SK-N-MC (cell line): ENCODE measurements around the gene MAN1B1.

ENCODE experiments used
- DNase-seq: peaks from one replicate; pipeline ENCODE4 v3.0.0-alpha.2; 2011; ENCODE audit warnings: low read depth, low spot score
- H3K27ac ChIP-seq: fragments of 200-600 bp; sonication (generic); 2 replicates; pipeline ENCODE4 v1.5.1; 2016; ENCODE audit warnings: mixed run types
- H3K36me3 ChIP-seq: fragments of 200-600 bp; sonication (generic); 2 replicates; pipeline ENCODE4 v1.6.1; 2017; ENCODE audit warnings: antibody characterized with exemption, low read length, mixed read lengths; ENCODE audit not compliant: insufficient read depth
- H3K4me3 ChIP-seq: fragments of 200-600 bp; sonication (generic); 2 replicates; pipeline ENCODE4 v1.5.1; 2016
- H3K9ac ChIP-seq: fragments of 200-600 bp; sonication (generic); 2 replicates; pipeline ENCODE4 v1.8.0; 2017; ENCODE audit warnings: mixed run types, mixed read lengths; ENCODE audit not compliant: insufficient read length
- H3K9me3 ChIP-seq: fragments of 200-600 bp; sonication (generic); 2 replicates; pipeline ENCODE4 v1.6.1; 2017; ENCODE audit warnings: low read depth, mild to moderate bottlenecking, antibody characterized with exemption, low read length, moderate library complexity, mixed read lengths
- EZH2 ChIP-seq: fragments of 200-600 bp; sonication (generic); IDR thresholded peaks from one replicate; pipeline ENCODE4 v1.6.1; 2017; ENCODE audit warnings: antibody characterized with exemption
- FOXP2 ChIP-seq: optimal IDR thresholded peaks from 2 replicates; pipeline ENCODE3; 2011; ENCODE audit warnings: mild to moderate bottlenecking, moderate library complexity; ENCODE audit not compliant: insufficient read depth; ENCODE audit errors: extremely low read length, control extremely low read depth
- POLR2AphosphoS5 ChIP-seq: IDR thresholded peaks from 2 replicates; pipeline ENCODE4 v1.6.1; 2012; ENCODE audit warnings: mild to moderate bottlenecking, low read depth, low read length, borderline replicate concordance

Gene MAN1B1

DNA sequence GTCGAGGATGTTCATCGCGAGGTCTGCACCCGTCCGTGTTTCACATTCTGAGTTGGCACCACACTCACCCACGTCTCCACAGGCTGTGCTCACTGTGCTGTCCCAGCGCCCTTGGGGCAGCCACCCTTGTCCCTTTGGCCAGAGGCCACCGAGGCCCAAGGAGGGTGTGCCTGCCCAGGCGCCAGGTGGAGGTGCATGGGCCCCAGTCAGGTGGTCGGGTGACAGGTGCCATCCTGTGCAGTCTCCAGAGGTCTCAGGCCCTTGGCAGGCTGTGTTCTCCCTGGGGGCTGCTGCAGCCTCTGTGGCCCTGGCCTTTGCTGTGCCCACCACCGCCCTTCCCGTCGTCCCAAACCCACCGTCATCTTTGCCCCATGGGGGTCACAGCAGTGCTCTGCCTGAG, 12.4 kb downstream of the MAN1B1 start:
- no peak overlapping the region for H3K27ac ChIP-seq
- TF ChIP-seq EZH2 (no peak), FOXP2 (no peak), POLR2AphosphoS5 (no peak)
- H3K9me3 ChIP-seq: no peaks in the 10 kb centered on the region
- DNase-seq: no peak
- no peak overlapping the region for H3K4me3 ChIP-seq
- H3K36me3 ChIP-seq: peaks cover 59% of the 10 kb centered on the region
- no peak overlapping the region for H3K9ac ChIP-seq

DNA sequence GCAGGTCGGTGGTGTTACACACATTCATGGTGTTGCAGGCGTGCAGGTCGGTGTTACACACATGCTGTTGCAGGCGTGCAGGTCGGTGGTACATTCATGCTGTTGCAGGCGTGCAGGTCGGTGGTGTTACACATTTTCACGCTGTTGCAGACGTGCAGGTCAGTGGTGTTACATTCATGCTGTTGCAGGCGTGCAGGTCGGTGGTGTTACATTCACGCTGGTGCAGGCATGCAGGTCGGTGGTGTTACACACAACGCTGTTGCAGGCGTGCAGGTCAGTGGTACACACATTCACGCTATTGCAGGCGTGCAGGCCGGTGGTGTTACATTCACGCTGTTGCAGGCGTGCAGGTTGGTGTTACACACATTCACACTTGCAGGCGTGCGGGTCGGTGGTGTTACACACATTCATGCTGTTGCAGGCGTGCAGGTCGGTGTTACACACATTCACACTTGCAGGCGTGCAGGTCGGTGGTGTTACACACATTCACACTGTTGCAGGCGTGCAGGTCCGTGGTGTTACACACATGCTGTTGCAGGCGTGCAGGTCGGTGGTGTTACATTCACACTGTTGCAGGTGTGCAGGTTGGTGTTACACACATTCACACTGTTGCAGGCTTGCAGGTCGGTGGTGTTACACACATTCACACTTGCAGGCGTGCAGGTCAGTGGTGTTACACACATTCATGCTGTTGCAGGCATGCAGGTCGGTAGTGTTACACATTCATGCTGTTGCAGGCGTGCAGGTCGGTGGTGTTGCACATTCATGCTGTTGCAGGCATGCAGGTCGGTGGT, 16.6 kb downstream of the MAN1B1 start:
- TF ChIP-seq FOXP2: no peak
- TF ChIP-seq POLR2AphosphoS5: no peak
- no peak for TF ChIP-seq EZH2
- Histone ChIP-seq H3K36me3 (peaks cover 53% of the 10 kb centered on the region), H3K9me3 (no peaks in the 10 kb centered on the region), H3K9ac (no peak overlapping the region), H3K27ac (no peak overlapping the region), H3K4me3 (no peak overlapping the region)
- DNase-seq: no peak

- Histone ChIP-seq H3K36me3 (peaks cover 45% of the 10 kb centered on the region), H3K4me3 (no peak overlapping the region), H3K27ac (no peak overlapping the region), H3K9me3 (no peaks in the 10 kb centered on the region), H3K9ac (no peak overlapping the region)
- no peak for DNase-seq
- no peak for TF ChIP-seq EZH2
- no peak for TF ChIP-seq POLR2AphosphoS5
- no peak for TF ChIP-seq FOXP2
Observed at GRCh38 chr9:137105814-137106661, 19.3 kb downstream of the MAN1B1 start.

GRCh38 chr9:137106662-137107250, 20.0 kb downstream of the MAN1B1 start:
- no peak overlapping the region for H3K4me3 ChIP-seq
- TF ChIP-seq EZH2 (no peak), POLR2AphosphoS5 (no peak), FOXP2 (no peak)
- DNase-seq: no peak
- H3K9ac ChIP-seq: no peak overlapping the region
- H3K36me3 ChIP-seq: peaks cover 38% of the 10 kb centered on the region; the same call in 1 of the 2 replicates
- H3K27ac ChIP-seq: no peak overlapping the region
- H3K9me3 ChIP-seq: no peaks in the 10 kb centered on the region

DNA sequence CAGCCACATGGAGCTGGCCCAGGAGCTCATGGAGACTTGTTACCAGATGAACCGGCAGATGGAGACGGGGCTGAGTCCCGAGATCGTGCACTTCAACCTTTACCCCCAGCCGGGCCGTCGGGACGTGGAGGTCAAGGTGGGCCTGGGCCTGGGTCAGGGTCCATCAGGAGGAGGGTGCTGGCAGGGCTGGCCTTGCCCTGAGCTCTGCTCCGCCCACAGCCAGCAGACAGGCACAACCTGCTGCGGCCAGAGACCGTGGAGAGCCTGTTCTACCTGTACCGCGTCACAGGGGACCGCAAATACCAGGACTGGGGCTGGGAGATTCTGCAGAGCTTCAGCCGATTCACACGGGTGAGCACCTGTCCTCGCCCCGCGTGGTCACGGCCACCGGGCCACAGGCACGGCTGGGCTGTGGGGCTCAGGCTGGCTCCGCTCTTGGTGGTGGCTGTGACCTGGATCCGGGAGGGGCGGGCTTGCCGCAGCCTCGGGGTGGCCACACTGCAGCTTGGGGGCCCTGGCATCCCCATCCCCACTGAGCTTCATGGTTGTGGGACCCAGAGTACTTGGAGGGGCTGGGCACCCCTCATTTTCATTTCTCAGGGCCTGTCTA, 20.6 kb downstream of the MAN1B1 start:
- Histone ChIP-seq H3K9ac (no peak overlapping the region), H3K36me3 (peaks cover 36% of the 10 kb centered on the region; the same call in 1 of the 2 replicates), H3K27ac (no peak overlapping the region), H3K4me3 (no peak overlapping the region), H3K9me3 (no peaks in the 10 kb centered on the region)
- no peak for DNase-seq
- TF ChIP-seq FOXP2 (no peak), POLR2AphosphoS5 (no peak), EZH2 (no peak)

DNA sequence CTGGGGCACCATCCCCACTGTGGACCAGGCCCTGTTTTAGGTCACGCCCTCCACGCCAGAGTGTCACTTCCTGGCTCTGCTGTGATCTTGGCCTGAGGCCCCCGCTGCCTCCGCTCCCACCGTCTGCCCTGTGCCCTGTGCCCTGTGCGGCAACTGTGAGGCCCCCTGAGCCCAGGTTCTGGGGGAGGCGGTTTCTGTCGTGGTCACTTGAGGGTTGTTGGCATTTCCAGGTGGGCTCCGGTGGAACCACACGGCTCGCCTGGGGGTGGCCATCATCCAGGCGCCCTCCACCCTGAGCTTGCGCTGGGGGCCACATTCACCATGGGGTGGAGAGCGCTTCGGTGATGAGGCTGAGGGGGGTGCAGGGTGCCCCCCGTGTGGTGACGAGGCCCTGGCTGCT, 21.2 kb downstream of the MAN1B1 start:
- no peak for DNase-seq
- no peak for TF ChIP-seq FOXP2
- TF ChIP-seq POLR2AphosphoS5: no peak
- no peak for TF ChIP-seq EZH2
- H3K4me3 ChIP-seq: no peak overlapping the region
- H3K27ac ChIP-seq: no peak overlapping the region
- H3K9me3 ChIP-seq: no peaks in the 10 kb centered on the region
- peaks cover 35% of the 10 kb centered on the region; the same call in 1 of the 2 replicates for H3K36me3 ChIP-seq
- no peak overlapping the region for H3K9ac ChIP-seq

DNA sequence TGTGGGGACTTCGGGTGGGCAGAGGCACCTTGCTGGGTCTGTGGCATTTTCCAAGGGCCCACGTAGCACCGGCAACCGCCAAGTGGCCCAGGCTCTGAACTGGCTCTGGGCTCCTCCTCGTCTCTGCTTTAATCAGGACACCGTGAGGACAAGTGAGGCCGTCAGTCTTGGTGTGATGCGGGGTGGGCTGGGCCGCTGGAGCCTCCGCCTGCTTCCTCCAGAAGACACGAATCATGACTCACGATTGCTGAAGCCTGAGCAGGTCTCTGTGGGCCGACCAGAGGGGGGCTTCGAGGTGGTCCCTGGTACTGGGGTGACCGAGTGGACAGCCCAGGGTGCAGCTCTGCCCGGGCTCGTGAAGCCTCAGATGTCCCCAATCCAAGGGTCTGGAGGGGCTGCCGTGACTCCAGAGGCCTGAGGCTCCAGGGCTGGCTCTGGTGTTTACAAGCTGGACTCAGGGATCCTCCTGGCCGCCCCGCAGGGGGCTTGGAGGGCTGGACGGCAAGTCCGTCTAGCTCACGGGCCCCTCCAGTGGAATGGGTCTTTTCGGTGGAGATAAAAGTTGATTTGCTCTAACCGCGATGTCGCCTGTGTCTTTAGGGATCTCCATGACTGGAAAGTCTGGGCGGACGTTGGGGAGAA, 21.9 kb downstream of the MAN1B1 start:
- H3K9me3 ChIP-seq: no peaks in the 10 kb centered on the region
- no peak overlapping the region for H3K4me3 ChIP-seq
- no peak for DNase-seq
- H3K36me3 ChIP-seq: peaks cover 28% of the 10 kb centered on the region; the same call in 1 of the 2 replicates
- H3K9ac ChIP-seq: no peak overlapping the region
- TF ChIP-seq EZH2: no peak
- no peak for TF ChIP-seq POLR2AphosphoS5
- no peak for TF ChIP-seq FOXP2
- H3K27ac ChIP-seq: no peak overlapping the region
